SH-SY5Y (cell line): ENCODE measurements around the gene RGS21.

Experiments used
- GATA2 ChIP-seq: IDR thresholded peaks from 2 replicates; pipeline ENCODE4 v1.6.1; 2011; ENCODE audit warnings: mild to moderate bottlenecking, low read depth, low read length
- GATA3 ChIP-seq: IDR thresholded peaks from 2 replicates; pipeline ENCODE4 v1.6.1; 2011; ENCODE audit warnings: low read depth, mild to moderate bottlenecking, low read length, moderate library complexity

The RGS21 gene

GRCh38 chr1:192316942-192317450 is at the start of gene RGS21:
Gene RGS21 (plus strand): TSS chr1:192316992. CDS start chr1:192343037, 26,045 bp downstream.
- TF ChIP-seq GATA3 (no peak), GATA2 (no peak)

- TF ChIP-seq GATA2 (no peak), GATA3 (no peak)
Measured at GRCh38 chr1:192268468-192269052, 48.2 kb upstream of the RGS21 start.

- no peak for TF ChIP-seq GATA2
- no peak for TF ChIP-seq GATA3
Measured at GRCh38 chr1:192270398-192270797, 46.4 kb upstream of the RGS21 start.

GRCh38 chr1:192272732-192273131 is 44.1 kb upstream of the RGS21 start:
- no peak for TF ChIP-seq GATA2
- TF ChIP-seq GATA3, result no peak

GRCh38 chr1:192274588-192274987 is 42.2 kb upstream of the RGS21 start:
- TF ChIP-seq GATA2 (no peak), GATA3 (no peak)

- TF ChIP-seq GATA3, result no peak
- no peak for TF ChIP-seq GATA2
Measured at GRCh38 chr1:192277635-192278034, 39.2 kb upstream of the RGS21 start.

- TF ChIP-seq GATA3 (no peak), GATA2 (no peak)
Measured at GRCh38 chr1:192284927-192285326, 31.9 kb upstream of the RGS21 start.

- TF ChIP-seq GATA3, result no peak
- TF ChIP-seq GATA2, result no peak
Measured at GRCh38 chr1:192303029-192303428, 13.8 kb upstream of the RGS21 start.

GRCh38 chr1:192311281-192311680 is 5.5 kb upstream of the RGS21 start:
- TF ChIP-seq GATA3 (no peak), GATA2 (no peak)

- TF ChIP-seq GATA3, result no peak
- TF ChIP-seq GATA2, result no peak
Measured at GRCh38 chr1:192327997-192328396, 11.2 kb downstream of the RGS21 start.

GRCh38 chr1:192342842-192343241 is 26.1 kb downstream of the RGS21 start:
- TF ChIP-seq GATA3, result no peak
- TF ChIP-seq GATA2, result no peak

GRCh38 chr1:192343344-192343743 is 26.6 kb downstream of the RGS21 start:
- TF ChIP-seq GATA2 (no peak), GATA3 (no peak)

GRCh38 chr1:192349314-192349713 is 32.5 kb downstream of the RGS21 start:
- TF ChIP-seq GATA3, result no peak
- TF ChIP-seq GATA2, result no peak

GRCh38 chr1:192350356-192350755 is 33.6 kb downstream of the RGS21 start:
- TF ChIP-seq GATA3 (no peak), GATA2 (no peak)

- TF ChIP-seq GATA3 (no peak), GATA2 (no peak)
Measured at GRCh38 chr1:192351550-192351949, 34.8 kb downstream of the RGS21 start.

GRCh38 chr1:192357924-192358323 is 41.1 kb downstream of the RGS21 start:
- no peak for TF ChIP-seq GATA3
- TF ChIP-seq GATA2, result no peak
